ENCODE results near the gene OPRL1. TPM values are rescaled to one million over a fixed set of nuclear protein-coding genes. Genes with fewer than 3 reads are reported as not detected.
"Not testable (repeated sequence)": the region's sequence is repeated elsewhere in the genome, so short reads cannot be mapped to it uniquely, and the experiment has no call there.

OPRL1 gene
- total RNA-seq, 1 experiment from 2014 or later = 3.9 TPM

GRCh38 chr20:64086801-64087200 is 6.9 kb downstream of the OPRL1 start:
- Histone ChIP-seq H3K27me3 (no peaks in the 10 kb centered on the region), H3K9me3 (no peaks in the 10 kb centered on the region), H3K4me3 (no peak overlapping the region), H3K36me3 (no peaks in the 10 kb centered on the region)
- DNase-seq = no peak

- H3K27me3 ChIP-seq, H3K4me3 ChIP-seq, H3K36me3 ChIP-seq, H3K9me3 ChIP-seq, DNase-seq: not testable (repeated sequence)
Observed at GRCh38 chr20:64087226-64087825, 7.4 kb downstream of the OPRL1 start.

- H3K4me3 ChIP-seq, DNase-seq, H3K36me3 ChIP-seq, H3K27me3 ChIP-seq, H3K9me3 ChIP-seq: not testable (repeated sequence)
Observed at GRCh38 chr20:64088586-64088985, 8.7 kb downstream of the OPRL1 start.

- no peak for DNase-seq
- Histone ChIP-seq H3K9me3 (no peaks in the 10 kb centered on the region), H3K36me3 (no peaks in the 10 kb centered on the region), H3K4me3 (no peak overlapping the region), H3K27me3 (no peaks in the 10 kb centered on the region)
Observed at GRCh38 chr20:64090165-64090564, 10.3 kb downstream of the OPRL1 start.

GRCh38 chr20:64091340-64091739 is 11.5 kb downstream of the OPRL1 start:
- Histone ChIP-seq H3K36me3 (no peaks in the 10 kb centered on the region), H3K4me3 (no peak overlapping the region), H3K9me3 (no peaks in the 10 kb centered on the region), H3K27me3 (no peaks in the 10 kb centered on the region)
- no peak for DNase-seq

GRCh38 chr20:64091770-64092169 is 11.9 kb downstream of the OPRL1 start:
- H3K9me3 ChIP-seq = no peaks in the 10 kb centered on the region
- H3K27me3 ChIP-seq = no peaks in the 10 kb centered on the region
- no peaks in the 10 kb centered on the region for H3K36me3 ChIP-seq
- H3K4me3 ChIP-seq = no peak overlapping the region
- DNase-seq = no peak

- Histone ChIP-seq H3K27me3 (no peaks in the 10 kb centered on the region), H3K36me3 (no peaks in the 10 kb centered on the region), H3K9me3 (no peaks in the 10 kb centered on the region), H3K4me3 (no peak overlapping the region)
- DNase-seq = no peak
Observed at GRCh38 chr20:64092258-64093012, 12.6 kb downstream of the OPRL1 start.

- DNase-seq = no peak
- Histone ChIP-seq H3K36me3 (no peaks in the 10 kb centered on the region), H3K9me3 (no peaks in the 10 kb centered on the region), H3K27me3 (no peaks in the 10 kb centered on the region), H3K4me3 (no peak overlapping the region)
Observed at GRCh38 chr20:64093013-64093503, 13.2 kb downstream of the OPRL1 start.

GRCh38 chr20:64095455-64095854 is 15.6 kb downstream of the OPRL1 start:
- H3K27me3 ChIP-seq = no peaks in the 10 kb centered on the region; the same call in 1 of the 2 replicates
- no peaks in the 10 kb centered on the region for H3K9me3 ChIP-seq
- DNase-seq = no peak
- H3K36me3 ChIP-seq = no peaks in the 10 kb centered on the region
- H3K4me3 ChIP-seq = no peak overlapping the region

- Histone ChIP-seq H3K36me3 (no peaks in the 10 kb centered on the region), H3K4me3 (no peak overlapping the region), H3K9me3 (no peaks in the 10 kb centered on the region), H3K27me3 (peaks cover 2% of the 10 kb centered on the region)
- no peak for DNase-seq
Observed at GRCh38 chr20:64095927-64096326, 16.0 kb downstream of the OPRL1 start.

- Histone ChIP-seq H3K9me3 (no peaks in the 10 kb centered on the region), H3K4me3 (no peak overlapping the region), H3K36me3 (no peaks in the 10 kb centered on the region), H3K27me3 (peaks cover 9% of the 10 kb centered on the region)
- no peak for DNase-seq
Observed at GRCh38 chr20:64096535-64096934, 16.7 kb downstream of the OPRL1 start.

GRCh38 chr20:64098471-64099013 is 18.7 kb downstream of the OPRL1 start:
- H3K9me3 ChIP-seq = no peaks in the 10 kb centered on the region
- peaks cover 16% of the 10 kb centered on the region for H3K27me3 ChIP-seq
- H3K4me3 ChIP-seq = no peak overlapping the region
- no peaks in the 10 kb centered on the region for H3K36me3 ChIP-seq
- no peak for DNase-seq

- Histone ChIP-seq H3K4me3 (no peak overlapping the region), H3K36me3 (no peaks in the 10 kb centered on the region), H3K27me3 (peaks cover 16% of the 10 kb centered on the region), H3K9me3 (no peaks in the 10 kb centered on the region)
- DNase-seq = no peak
Observed at GRCh38 chr20:64099086-64099786, 19.4 kb downstream of the OPRL1 start.

GRCh38 chr20:64099880-64100565 is 20.1 kb downstream of the OPRL1 start:
- Histone ChIP-seq H3K9me3 (no peaks in the 10 kb centered on the region), H3K4me3 (no peak overlapping the region), H3K36me3 (no peaks in the 10 kb centered on the region), H3K27me3 (peaks cover 16% of the 10 kb centered on the region)
- no peak for DNase-seq

- peaks cover 16% of the 10 kb centered on the region for H3K27me3 ChIP-seq
- no peaks in the 10 kb centered on the region for H3K36me3 ChIP-seq
- no peak overlapping the region for H3K4me3 ChIP-seq
- no peak for DNase-seq
- no peaks in the 10 kb centered on the region for H3K9me3 ChIP-seq
Observed at GRCh38 chr20:64100566-64100888, 20.6 kb downstream of the OPRL1 start.

- no peak overlapping the region for H3K4me3 ChIP-seq
- no peaks in the 10 kb centered on the region for H3K9me3 ChIP-seq
- no peaks in the 10 kb centered on the region for H3K36me3 ChIP-seq
- peaks cover 16% of the 10 kb centered on the region for H3K27me3 ChIP-seq
- no peak for DNase-seq
Observed at GRCh38 chr20:64100946-64101688, 21.2 kb downstream of the OPRL1 start.
